Measurements from ENCODE around the gene ANKRD42. TPM values are rescaled to one million over a fixed set of nuclear protein-coding genes. Genes with fewer than 3 reads are reported as not detected.
A peak's percentile ranks its signal among the peaks of the same experiment; 100 is the strongest.

The ANKRD42 gene
- total and polyA plus RNA-seq, 9 of the 15 experiments (the other 6 are each of a cell fraction or from before 2014, with no cell fraction given), result 2.8 to 9.1 (median 6.1) TPM

GRCh38 chr11:83156996-83157593, 36.4 kb upstream of the ANKRD42 start, which contains the start of gene PCF11 (continued):
- TF ChIP-seq THAP12 (CRISPR knock-in tag; IDR thresholded peaks at IDR 0.05) (peak; percentile 77; the same call in 1 of the 2 replicates), ZNF277 (CRISPR knock-in tag; IDR thresholded peaks at IDR 0.05; ENCODE audit: borderline replicate concordance) (no peak), ATF6 (CRISPR knock-in tag; IDR thresholded peaks at IDR 0.05) (0 out of 2 replicates have a peak, but pooled peaks have one; percentile 33), FOXP1 (CRISPR knock-in tag; IDR thresholded peaks at IDR 0.05) (no peak), ZNF644 (tag; IDR thresholded peaks at IDR 0.05; ENCODE audit: low read depth) (no peak), ZNF407 (IDR thresholded peaks at IDR 0.05; ENCODE audit: low read depth) (no peak), ATF4 (CRISPR knock-in tag; IDR thresholded peaks at IDR 0.05) (no peak), ATF3 (IDR thresholded peaks at IDR 0.05) (no peak), ATF3 (CRISPR knock-in tag; conservative IDR thresholded peaks at IDR 0.05) (no peak), POLR3G (IDR thresholded peaks at IDR 0.05; ENCODE audit: extremely low read depth, insufficient read length, insufficient replicate concordance) (no peak), ARID1B (IDR thresholded peaks at IDR 0.05) (no peak)
